AG09309 (cell line): Measurements from ENCODE around the gene C2orf74.
"Not testable (repeated sequence)": the region's sequence is repeated elsewhere in the genome, so short reads cannot be mapped to it uniquely, and the experiment has no call there.

Source experiments
- DNase-seq: peaks from one replicate; pipeline ENCODE4 v3.0.0-alpha.2; 2010; ENCODE audit warnings: low read depth
- H3K4me3 ChIP-seq: 2 replicates; pipeline ENCODE4 v1.5.1; 2011; ENCODE audit warnings: mild to moderate bottlenecking, low read depth, low read length, moderate library complexity; ENCODE audit not compliant: control insufficient read depth
- TF ChIP-seq, protein P1 (sequence below): IDR thresholded peaks from 2 replicates; pipeline ENCODE4 v1.5.1; 2011; ENCODE audit warnings: mild to moderate bottlenecking, low read depth, low read length, inconsistent platforms; ENCODE audit not compliant: insufficient read depth, control insufficient read depth; ENCODE audit errors: missing control alignments

C2orf74 gene

DNA sequence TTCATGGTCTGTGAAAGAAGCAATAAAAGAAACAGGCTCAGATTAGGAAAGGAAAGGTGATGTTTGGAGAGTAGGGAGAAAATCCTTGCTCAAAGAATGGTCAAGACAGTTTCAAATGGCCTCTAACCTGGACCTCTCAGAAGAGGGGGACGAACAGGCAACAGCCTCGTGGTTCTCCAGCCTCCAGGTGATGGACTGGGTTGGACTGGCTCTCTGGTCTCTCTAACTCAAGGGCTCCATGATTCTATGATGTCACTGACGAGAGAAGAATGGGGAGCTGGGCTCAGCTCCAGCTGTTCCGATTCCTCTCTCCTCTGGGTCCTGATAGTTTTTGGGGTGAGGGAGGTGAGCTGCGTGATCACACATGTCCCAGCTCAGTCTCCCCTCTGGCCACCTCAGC lies at the start of gene C2orf74:
TSS of gene C2orf74 (plus strand) at position 301 of the 400 bp plus-strand sequence. CDS start 327 bp downstream, outside the sequence.
- H3K4me3 ChIP-seq = no peak within 1 kb of the TSS
- TF ChIP-seq, protein P1, sequence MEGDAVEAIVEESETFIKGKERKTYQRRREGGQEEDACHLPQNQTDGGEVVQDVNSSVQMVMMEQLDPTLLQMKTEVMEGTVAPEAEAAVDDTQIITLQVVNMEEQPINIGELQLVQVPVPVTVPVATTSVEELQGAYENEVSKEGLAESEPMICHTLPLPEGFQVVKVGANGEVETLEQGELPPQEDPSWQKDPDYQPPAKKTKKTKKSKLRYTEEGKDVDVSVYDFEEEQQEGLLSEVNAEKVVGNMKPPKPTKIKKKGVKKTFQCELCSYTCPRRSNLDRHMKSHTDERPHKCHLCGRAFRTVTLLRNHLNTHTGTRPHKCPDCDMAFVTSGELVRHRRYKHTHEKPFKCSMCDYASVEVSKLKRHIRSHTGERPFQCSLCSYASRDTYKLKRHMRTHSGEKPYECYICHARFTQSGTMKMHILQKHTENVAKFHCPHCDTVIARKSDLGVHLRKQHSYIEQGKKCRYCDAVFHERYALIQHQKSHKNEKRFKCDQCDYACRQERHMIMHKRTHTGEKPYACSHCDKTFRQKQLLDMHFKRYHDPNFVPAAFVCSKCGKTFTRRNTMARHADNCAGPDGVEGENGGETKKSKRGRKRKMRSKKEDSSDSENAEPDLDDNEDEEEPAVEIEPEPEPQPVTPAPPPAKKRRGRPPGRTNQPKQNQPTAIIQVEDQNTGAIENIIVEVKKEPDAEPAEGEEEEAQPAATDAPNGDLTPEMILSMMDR = no peak
- no peak for DNase-seq

DNA sequence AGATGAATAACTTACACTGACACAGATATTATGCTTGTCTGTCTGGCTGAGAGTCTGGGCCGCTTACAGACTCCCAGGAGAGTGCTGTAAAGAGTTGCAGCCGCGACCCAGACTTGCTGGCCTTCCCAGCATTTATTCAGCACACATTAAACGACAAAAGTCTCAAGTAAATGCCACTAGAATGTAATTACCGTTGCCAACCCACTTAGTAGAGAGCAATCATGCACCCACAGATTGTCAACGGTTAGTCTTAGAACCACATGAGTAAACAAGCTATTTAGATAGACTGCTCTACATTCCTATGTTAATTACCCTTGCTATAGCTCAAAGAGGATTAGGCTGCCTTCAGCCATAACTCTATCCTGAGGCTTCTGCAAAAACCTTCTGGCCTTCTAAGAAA lies 47.8 kb upstream of the C2orf74 start:
- TF ChIP-seq, protein P1 = no peak
- no peak for DNase-seq
- H3K4me3 ChIP-seq = no peak overlapping the region

DNA sequence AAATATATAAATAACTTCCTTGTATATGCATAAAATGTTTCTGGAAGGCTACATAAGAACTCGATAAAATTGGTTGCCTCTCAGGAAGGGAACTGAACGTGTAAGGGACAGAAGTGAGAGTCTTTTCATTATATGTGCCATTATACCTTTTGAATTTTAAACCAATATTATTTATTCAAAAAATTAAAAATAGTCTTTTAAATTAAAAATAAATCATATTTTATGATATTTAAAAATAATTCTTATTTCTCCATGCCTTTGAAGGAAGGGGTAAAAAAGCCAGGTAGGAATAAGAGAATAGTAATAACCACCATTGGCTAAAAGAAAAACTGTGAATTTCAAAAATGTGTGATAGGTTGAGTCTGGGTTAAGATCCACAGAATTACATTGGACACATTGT lies 45.7 kb upstream of the C2orf74 start:
- TF ChIP-seq, protein P1 = no peak
- no peak overlapping the region for H3K4me3 ChIP-seq
- no peak for DNase-seq

DNA sequence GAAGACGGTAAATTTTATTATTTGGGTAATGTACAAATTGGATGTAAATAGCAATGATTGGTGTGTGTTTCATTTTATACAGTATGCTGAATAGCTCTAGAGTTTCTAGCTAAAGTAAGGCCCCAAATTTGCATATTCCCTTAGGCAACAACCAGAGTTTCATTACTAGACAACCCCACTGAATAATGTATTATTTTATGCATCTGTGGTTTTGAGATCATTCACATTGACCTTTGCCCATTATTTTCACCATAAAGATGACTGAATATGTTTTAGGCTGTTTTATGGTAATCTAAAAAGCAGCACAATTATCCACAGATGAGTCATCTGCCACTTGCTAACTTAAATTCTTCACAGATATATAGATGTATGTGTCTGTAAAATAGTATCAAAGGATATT lies 44.5 kb upstream of the C2orf74 start:
- no peak overlapping the region for H3K4me3 ChIP-seq
- TF ChIP-seq, protein P1 = no peak
- peak; percentile 20 for DNase-seq

DNA sequence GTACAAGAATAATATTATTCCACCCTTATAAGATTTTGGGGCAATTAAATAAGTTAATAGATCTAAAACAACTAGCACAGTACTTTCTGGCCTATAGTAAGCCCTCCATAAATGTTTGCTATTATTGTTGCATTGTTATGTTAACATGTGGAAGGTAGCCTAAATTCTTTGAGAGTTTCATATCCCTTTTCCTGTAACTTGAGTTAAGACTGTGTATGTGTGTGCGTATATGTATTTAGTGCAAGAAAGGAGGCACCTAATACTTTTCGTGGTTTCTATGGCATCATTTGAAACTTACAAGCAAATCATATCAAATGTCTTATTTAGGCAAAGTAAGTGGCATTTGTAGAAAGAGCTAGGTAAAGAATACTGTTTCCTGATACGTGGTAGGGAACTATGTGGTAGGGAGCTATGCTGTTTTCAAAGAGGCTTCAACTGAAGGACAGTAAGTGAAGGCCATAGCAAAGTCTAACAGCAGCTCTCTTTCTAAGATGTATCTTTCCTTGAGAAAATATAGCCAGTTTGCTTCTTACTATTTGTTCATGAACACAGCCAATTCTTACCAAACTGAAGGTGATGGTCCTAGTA lies 36.8 kb upstream of the C2orf74 start:
- TF ChIP-seq, protein P1 = no peak
- no peak overlapping the region for H3K4me3 ChIP-seq
- no peak for DNase-seq

DNA sequence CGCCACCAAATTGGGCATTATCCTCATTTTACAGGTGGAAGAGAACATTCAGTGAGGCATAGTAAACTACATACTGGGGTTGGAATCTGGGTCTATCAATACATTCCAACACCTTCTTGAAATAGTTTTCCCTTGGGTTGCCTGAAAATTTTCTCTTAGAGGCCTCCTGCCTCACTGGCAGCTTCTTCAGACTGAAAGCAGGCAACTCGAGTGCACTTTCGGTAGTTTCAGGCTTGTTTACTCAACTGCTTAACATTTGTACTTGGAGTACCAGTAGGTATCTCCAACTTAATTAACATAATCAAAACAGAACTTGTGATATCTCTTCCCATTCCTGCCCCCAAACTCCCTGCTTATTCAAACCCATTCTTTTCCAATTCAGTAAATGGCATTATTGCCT lies 36.2 kb upstream of the C2orf74 start:
- no peak overlapping the region for H3K4me3 ChIP-seq
- DNase-seq = no peak
- TF ChIP-seq, protein P1 = no peak

DNA sequence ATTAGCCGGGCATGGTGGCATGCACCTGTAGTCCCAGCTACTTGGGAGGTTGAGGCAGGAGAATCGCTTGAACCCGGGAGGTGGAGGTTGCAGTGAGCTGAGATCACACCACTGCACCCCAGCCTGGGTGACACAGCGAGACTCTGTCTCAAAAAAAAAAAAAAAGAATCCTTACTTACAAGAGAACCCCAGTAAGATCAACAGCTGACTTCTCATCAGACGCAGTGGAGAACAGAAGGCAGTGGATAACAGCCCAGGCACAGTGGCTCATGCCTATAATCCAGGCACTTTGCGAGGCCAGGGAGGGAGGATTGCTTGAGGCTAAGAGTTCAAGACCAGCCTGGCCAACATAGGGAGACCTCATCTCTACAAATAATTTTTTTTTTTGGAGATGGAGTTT lies 33.9 kb upstream of the C2orf74 start:
- not testable (repeated sequence) for DNase-seq, H3K4me3 ChIP-seq
